HepG2 (cell line): ENCODE results near the gene SPRTN.

Experiments
- CTCF ChIP-seq: sonication (generic); formaldehyde crosslinking; IDR thresholded peaks from 2 replicates; pipeline ENCODE4 v1.5.0; 2020; ENCODE audit warnings: mild to moderate bottlenecking, missing genetic modification reagents, moderate library complexity
- EZH2 ChIP-seq: conservative IDR thresholded peaks from 2 replicates; pipeline ENCODE4 v1.6.1; 2012; ENCODE audit warnings: mild to moderate bottlenecking, low read depth, low read length, moderate library complexity
- PHB2 ChIP-seq: fragments of 450-650 bp; IDR thresholded peaks from 2 replicates; pipeline ENCODE4 v1.6.1; 2018; ENCODE audit not compliant: partially characterized antibody
- ZNF160 ChIP-seq: sonication (generic); formaldehyde crosslinking; IDR thresholded peaks from 2 replicates; pipeline ENCODE4 v1.8.0; 2022; ENCODE audit warnings: mild to moderate bottlenecking, inconsistent platforms, missing genetic modification reagents
- ZNF589 ChIP-seq: sonication (generic); formaldehyde crosslinking; conservative IDR thresholded peaks from 2 replicates; pipeline ENCODE4 v1.8.0; 2022; ENCODE audit warnings: mild to moderate bottlenecking, moderate library complexity, missing genetic modification reagents

GRCh38 chr1:231337043-231337471, 1.0 kb upstream of the SPRTN start:
- no peak for TF ChIP-seq ZNF160 (CRISPR knock-in tag)
- TF ChIP-seq CTCF (CRISPR knock-in tag) = no peak
- TF ChIP-seq ZNF589 (CRISPR knock-in tag) = no peak
- no peak for TF ChIP-seq EZH2
- TF ChIP-seq PHB2 = no peak
